H1 (cell line): ENCODE measurements around the gene LCN10. TPM values are rescaled to one million over a fixed set of nuclear protein-coding genes. Genes with fewer than 3 reads are reported as not detected.
A peak's percentile ranks its signal among the peaks of the same experiment; 100 is the strongest.

ENCODE experiments used
- CTCF ChIA-PET: fragments of 300-600 bp; sonication (Branson Sonifier 250); formaldehyde crosslinking; loops from one replicate; lab custom pipeline; 2021; ENCODE audit not compliant: partially characterized antibody; lab: Charles Lee
- POLR2A ChIA-PET: fragments of 300-600 bp; sonication (Branson Sonifier 250); formaldehyde crosslinking; loops from one replicate; lab custom pipeline; 2021; ENCODE audit warnings: inconsistent platforms; ENCODE audit not compliant: partially characterized antibody; lab: Charles Lee
- DNase-seq, 2 experiments: peaks; one replicate each; pipeline versions ENCODE4 v3.0.0 to v3.0.0-alpha.2; 2010 to 2022; ENCODE audit warnings: low spot score in 2 of 2, low read depth in 1 of 2, mixed read lengths in 1 of 2
- FAIRE-seq: peaks from 2 replicates; lab custom pipeline; 2011; peaks lifted over from hg19 to GRCh38; lab: Jason Lieb, UNC
- H2AFZ ChIP-seq: 2 replicates; pipeline ENCODE4 v1.8.1; 2012; ENCODE audit warnings: low read length, inconsistent platforms
- H2AK5ac ChIP-seq: 2 replicates; pipeline ENCODE4 v1.6.1; 2013; ENCODE audit warnings: low read depth, low read length
- H2BK120ac ChIP-seq: replicated peaks from 2 replicates; pipeline ENCODE3; 2013; ENCODE audit warnings: low read depth, low read length, inconsistent platforms
- H2BK12ac ChIP-seq: 2 replicates; pipeline ENCODE4 v1.6.1; 2013; ENCODE audit warnings: low read depth, low read length
- H2BK15ac ChIP-seq: 2 replicates; pipeline ENCODE4 v1.6.1; 2013; ENCODE audit warnings: low read length
- H2BK20ac ChIP-seq: 2 replicates; pipeline ENCODE4 v1.6.1; 2013; ENCODE audit warnings: low read length
- H2BK5ac ChIP-seq: 2 replicates; pipeline ENCODE4 v1.6.1; 2013; ENCODE audit warnings: low read depth, low read length
- H3K14ac ChIP-seq: 2 replicates; pipeline ENCODE4 v1.6.1; 2013; ENCODE audit warnings: inconsistent platforms; ENCODE audit not compliant: insufficient read length
- H3K18ac ChIP-seq: 2 replicates; pipeline ENCODE4 v1.6.1; 2013; ENCODE audit warnings: low read length; ENCODE audit errors: extremely low read depth
- H3K23ac ChIP-seq: 2 replicates; pipeline ENCODE4 v1.6.1; 2013; ENCODE audit warnings: inconsistent platforms; ENCODE audit not compliant: insufficient read length
- H3K23me2 ChIP-seq: 2 replicates; pipeline ENCODE4 v1.6.1; 2013; ENCODE audit warnings: low read depth, low read length
- H3K27ac ChIP-seq: 2 replicates; pipeline ENCODE4 v1.6.1; 2011; ENCODE audit warnings: low read depth, low read length, inconsistent platforms
- H3K27me3 ChIP-seq, 4 experiments: replicated peaks in 1 of 4; 1 replicate in 1 of 4; 2 replicates in 3 of 4; pipeline versions ENCODE4 v1.6.1 to v1.8.1; 2011 to 2013; ENCODE audit warnings: low read length in 3 of 4, mild to moderate bottlenecking in 3 of 4, inconsistent platforms in 2 of 4, mixed read lengths in 2 of 4, moderate library complexity in 1 of 4; ENCODE audit not compliant: control insufficient read depth in 3 of 4, insufficient read depth in 3 of 4; ENCODE audit errors: extremely low read depth in 1 of 4
- H3K36me3 ChIP-seq, 4 experiments: 2 replicates each; pipeline versions ENCODE4 v1.6.1 to v1.8.1; 2011 to 2013; ENCODE audit warnings: mild to moderate bottlenecking in 4 of 4, low read length in 3 of 4, moderate library complexity in 2 of 4, control low read depth in 1 of 4, inconsistent platforms in 1 of 4; ENCODE audit not compliant: insufficient read depth in 4 of 4, control insufficient read depth in 2 of 4
- H3K4ac ChIP-seq: replicated peaks from 2 replicates; pipeline ENCODE3; 2013; ENCODE audit warnings: low read length, low read depth, mixed read lengths, inconsistent platforms; ENCODE audit not compliant: insufficient read length
- H3K4me1 ChIP-seq, 4 experiments: replicated peaks in 1 of 4; 1 replicate in 1 of 4; 2 replicates in 3 of 4; pipeline versions ENCODE4 v1.6.1 to v1.8.1; 2011 to 2013; ENCODE audit warnings: low read length in 3 of 4, inconsistent platforms in 2 of 4, mixed read lengths in 1 of 4; ENCODE audit not compliant: insufficient read depth in 4 of 4, control insufficient read depth in 3 of 4
- H3K4me2 ChIP-seq, 2 experiments: 2 replicates each; pipeline versions ENCODE4 v1.6.1 to v1.8.1; 2011 to 2013; ENCODE audit warnings: low read depth in 2 of 2, low read length in 2 of 2, control low read depth in 1 of 2, inconsistent platforms in 1 of 2, mild to moderate bottlenecking in 1 of 2; ENCODE audit not compliant: insufficient read depth in 1 of 2
- H3K4me3 ChIP-seq, 4 experiments: fragments of 200-600, 300-600 bp in 1 of 4; sonication (generic), shearing (Covaris generic), sonication (Bioruptor Twin) in 1 of 4; 2 replicates each; pipeline versions ENCODE4 v1.5.1 to v1.8.1; 2011 to 2016; ENCODE audit warnings: low read length in 4 of 4, low read depth in 3 of 4, control low read depth in 2 of 4, inconsistent platforms in 2 of 4, mild to moderate bottlenecking in 2 of 4, mixed read lengths in 1 of 4, moderate library complexity in 1 of 4; ENCODE audit not compliant: insufficient read depth in 2 of 4; ENCODE audit errors: extremely low read depth in 1 of 4
- H3K56ac ChIP-seq: replicated peaks from 2 replicates; pipeline ENCODE3; 2013; ENCODE audit warnings: low read depth, mild to moderate bottlenecking, mixed read lengths, low read length, inconsistent platforms; ENCODE audit not compliant: insufficient read length
- H3K79me1 ChIP-seq: 2 replicates; pipeline ENCODE4 v1.6.1; 2013; ENCODE audit warnings: low read depth, low read length, control low read depth
- H3K79me2 ChIP-seq, 2 experiments: 2 replicates each; pipeline versions ENCODE4 v1.6.1 to v1.8.1; 2012 to 2013; ENCODE audit warnings: low read length in 2 of 2, mild to moderate bottlenecking in 2 of 2, inconsistent platforms in 1 of 2; ENCODE audit not compliant: insufficient read depth in 2 of 2, control insufficient read depth in 1 of 2
- H3K9ac ChIP-seq, 4 experiments: replicated peaks in 1 of 4; 1 replicate in 1 of 4; 2 replicates in 3 of 4; pipeline versions ENCODE4 v1.6.1 to v1.8.1; 2011 to 2013; ENCODE audit warnings: low read depth in 3 of 4, low read length in 3 of 4, control low read depth in 2 of 4, mild to moderate bottlenecking in 2 of 4, moderate library complexity in 2 of 4, inconsistent platforms in 1 of 4; ENCODE audit errors: extremely low read depth in 1 of 4
- H3K9me3 ChIP-seq, 2 experiments: 2 replicates each; pipeline versions ENCODE4 v1.6.1 to v1.8.1; 2012 to 2013; ENCODE audit warnings: mild to moderate bottlenecking in 2 of 2, moderate library complexity in 2 of 2, control low read depth in 1 of 2, inconsistent platforms in 1 of 2, low read depth in 1 of 2, low read length in 1 of 2, mixed read lengths in 1 of 2; ENCODE audit not compliant: insufficient read depth in 2 of 2
- H4K20me1 ChIP-seq, 2 experiments: replicated peaks in 1 of 2; 2 replicates each; pipeline versions ENCODE3 to v1.8.1; 2011 to 2013; ENCODE audit warnings: inconsistent platforms in 2 of 2, low read length in 2 of 2, mild to moderate bottlenecking in 1 of 2; ENCODE audit not compliant: insufficient read depth in 2 of 2, control insufficient read depth in 1 of 2
- H4K5ac ChIP-seq: 2 replicates; pipeline ENCODE4 v1.6.1; 2013; ENCODE audit warnings: low read length, low read depth, mixed read lengths, inconsistent platforms; ENCODE audit not compliant: insufficient read length
- H4K8ac ChIP-seq: 2 replicates; pipeline ENCODE4 v1.8.0; 2013; ENCODE audit warnings: mild to moderate bottlenecking, moderate library complexity, low read length, inconsistent platforms; ENCODE audit not compliant: insufficient read depth; ENCODE audit errors: extremely low read depth
- H4K91ac ChIP-seq: replicated peaks from 2 replicates; pipeline ENCODE3; 2013; ENCODE audit warnings: low read length, mixed read lengths, inconsistent platforms; ENCODE audit not compliant: insufficient read length
- HDAC6 ChIP-seq: IDR thresholded peaks from one replicate; pipeline ENCODE4 v1.7.1; 2012; ENCODE audit warnings: low read depth, mild to moderate bottlenecking, inconsistent platforms, low read length, moderate library complexity
- RFX5 ChIP-seq: IDR thresholded peaks from 2 replicates; pipeline ENCODE4 v1.6.1; 2011; ENCODE audit warnings: low read depth, low read length, improper control_type of control experiment, borderline replicate concordance
- YY1 ChIP-seq: IDR thresholded peaks from 2 replicates; pipeline ENCODE4 v1.6.1; 2011; ENCODE audit warnings: low read depth, mild to moderate bottlenecking, low read length
- WGBS, 2 experiments: shearing (Covaris generic) in 1 of 2; methylation state at CpG; one replicate each; pipeline versions ENCODE4 v1.1.6 to v1.1.7; 2013 to 2015; ENCODE audit warnings: low lambda C conversion rate in 2 of 2, mixed read lengths in 2 of 2, inconsistent platforms in 1 of 2, low coverage in 1 of 2, missing lambda C conversion rate in 1 of 2; ENCODE audit not compliant: insufficient replicate concordance in 2 of 2, insufficient coverage in 1 of 2, insufficient read length in 1 of 2; ENCODE audit errors: extremely low coverage in 1 of 2, missing lambda C conversion rate in 1 of 2; 5-methylcytosine and 5-hydroxymethylcytosine counted together
- polyA plus RNA-seq, 7 experiments: library from polyadenylated mRNA; depleted of rRNA in 3 of 7; stranded (reverse) in 5 of 7; unstranded in 2 of 7; fragments of >200 nt in 5 of 7; fragments of 200-250 nt in 2 of 7; gene quantifications; 1 replicate in 5 of 7; 2 replicates in 1 of 7; 4 replicates in 1 of 7; pipeline versions ENCODE4 v1.2.1 to v1.2.3, GENCODE V29; 2011 to 2013; ENCODE audit warnings: missing spikeins in 2 of 7, mixed read lengths in 2 of 7
- total RNA-seq: library from RNA; stranded (reverse); fragmentation: NEBNext Ultra II Directional; extraction: Animal tissue kit (Norgen Biotek cat#: 25700); gene quantifications from 2 replicates; pipeline ENCODE4 v1.2.1, GENCODE V29; 2021

LCN10 gene
- total and polyA plus RNA-seq, 2 of the 8 experiments (the other 6 are each of a cell fraction or from before 2014, with no cell fraction given): 2.6 to 2.8 TPM

- H4K91ac ChIP-seq: no peak overlapping the region
- H3K18ac ChIP-seq: no peak overlapping the region
- no peak overlapping the region for H4K5ac ChIP-seq
- ChIA-PET POLR2A (interaction anchor here (4.7 to 11.2 kb wide), 2 partner anchors 7 to 17 kb away, joined by 46 to 223 read pairs; no protein-coding TSS in a partner anchor), CTCF (interaction anchor here (0.8 to 9.2 kb wide), 5 partner anchors 13 to 70 kb away, joined by 3 to 62 read pairs (median 4); no protein-coding TSS in a partner anchor)
- peaks cover 0 to 9% (median 6%) of the 10 kb centered on the region in 4 experiments; a peak in 5 of 7 replicates for H3K4me1 ChIP-seq
- no peak overlapping the region for H2BK120ac ChIP-seq
- H3K23ac ChIP-seq: no peak overlapping the region
- H3K4me3 ChIP-seq: no peak overlapping the region
- H3K27ac ChIP-seq: no peak overlapping the region
- H2BK20ac ChIP-seq: no peak overlapping the region
- H2BK5ac ChIP-seq: no peak overlapping the region
- no peak overlapping the region for H2BK12ac ChIP-seq
- H3K56ac ChIP-seq: no peak overlapping the region
- FAIRE-seq: no peak
- no peak overlapping the region for H3K4ac ChIP-seq
- peak overlapping the region; percentile 71; the same call in 1 of the 2 replicates for H4K8ac ChIP-seq
- no peaks in the 10 kb centered on the region for H3K36me3 ChIP-seq
- 93% methylated on average over 5 of the region's 8 CpGs; no CpG with 5 or more reads in 1 of the 2 experiments for WGBS, 2 experiments
- H3K23me2 ChIP-seq: peaks cover 3% of the 10 kb centered on the region; the same call in 1 of the 2 replicates
- DNase-seq: no peak
- H3K4me2 ChIP-seq: no peak overlapping the region
- peaks cover 13 to 20% of the 10 kb centered on the region in 2 experiments for H4K20me1 ChIP-seq
- no peak overlapping the region for H2BK15ac ChIP-seq
- no peak overlapping the region for H2AFZ ChIP-seq
- no peak overlapping the region for H3K14ac ChIP-seq
- no peak overlapping the region for H2AK5ac ChIP-seq
- H3K9me3 ChIP-seq: no peaks in the 10 kb centered on the region
- no peak overlapping the region for H3K9ac ChIP-seq
- peaks cover 21% of the 10 kb centered on the region for H3K79me1 ChIP-seq
- peaks cover 0 to 11% of the 10 kb centered on the region in 2 experiments; a peak in 1 of 4 replicates for H3K79me2 ChIP-seq
- H3K27me3 ChIP-seq: peaks cover 0 to 4% (median 3%) of the 10 kb centered on the region in 4 experiments; a peak in 3 of 7 replicates
- TF ChIP-seq YY1 (no peak), HDAC6 (no peak), RFX5 (no peak)
Observed at GRCh38 chr9:136714893-136715274, 27.9 kb downstream of the LCN10 start.
